ENCODE measurements around the gene MAD1L1. TPM values are rescaled to one million over a fixed set of nuclear protein-coding genes. Genes with fewer than 3 reads are reported as not detected.

Gene MAD1L1
- total and polyA plus RNA-seq, 2 of the 8 experiments (the other 6 are each of a cell fraction or from before 2014, with no cell fraction given), result 40.4 to 44.6 TPM

DNA sequence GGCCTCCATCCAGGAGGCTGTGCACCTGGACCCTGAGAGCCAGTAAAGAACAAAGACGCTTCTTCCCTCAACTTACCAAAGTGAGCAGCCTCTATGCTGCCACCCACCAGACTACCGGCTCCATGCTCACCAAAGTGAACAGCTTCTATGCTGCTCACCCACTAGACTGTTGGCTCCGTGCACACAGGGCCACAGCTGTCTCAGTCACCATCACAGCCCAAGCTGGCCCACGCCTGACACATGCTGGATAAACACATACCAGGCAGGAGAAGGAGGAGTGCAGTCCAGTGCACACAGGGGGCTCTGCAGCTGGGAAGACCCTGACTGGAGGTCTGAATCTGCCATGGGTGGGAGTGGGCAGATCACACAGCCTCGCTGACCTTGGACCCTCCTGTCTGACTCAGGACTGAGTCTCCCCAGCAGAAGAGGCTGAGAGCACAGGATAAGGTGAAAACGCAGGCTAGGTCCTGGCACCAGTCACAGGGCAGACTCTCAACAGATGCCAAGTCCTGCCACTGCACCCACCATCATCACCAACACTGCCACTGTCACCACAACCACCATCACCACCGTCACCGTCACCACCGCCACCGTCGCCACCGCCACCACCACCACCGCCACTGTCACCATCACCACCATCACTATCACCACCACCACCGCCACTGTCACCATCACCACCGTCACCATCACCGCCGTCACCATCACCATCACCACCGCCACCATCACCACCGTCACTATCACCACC lies 130.9 kb downstream of the MAD1L1 start (continued):
- TF ChIP-seq MAFK (IDR thresholded peaks at IDR 0.05; ENCODE audit: low read depth, low read length), result no peak
- no peak for TF ChIP-seq CHD1 (IDR thresholded peaks at IDR 0.05; ENCODE audit: low read depth, low read length)
- no peak for TF ChIP-seq ASH2L (IDR thresholded peaks at IDR 0.05; ENCODE audit: low read length)
- no peak for TF ChIP-seq TEAD4 (IDR thresholded peaks at IDR 0.05; ENCODE audit: low read depth, low read length)
- TF ChIP-seq, protein P1, sequence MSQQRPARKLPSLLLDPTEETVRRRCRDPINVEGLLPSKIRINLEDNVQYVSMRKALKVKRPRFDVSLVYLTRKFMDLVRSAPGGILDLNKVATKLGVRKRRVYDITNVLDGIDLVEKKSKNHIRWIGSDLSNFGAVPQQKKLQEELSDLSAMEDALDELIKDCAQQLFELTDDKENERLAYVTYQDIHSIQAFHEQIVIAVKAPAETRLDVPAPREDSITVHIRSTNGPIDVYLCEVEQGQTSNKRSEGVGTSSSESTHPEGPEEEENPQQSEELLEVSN (IDR thresholded peaks at IDR 0.05), result no peak
- TF ChIP-seq SP4 (IDR thresholded peaks at IDR 0.05; ENCODE audit: low read length), result no peak
- no peak for TF ChIP-seq JUND (IDR thresholded peaks at IDR 0.05; ENCODE audit: low read length)
- no peak for TF ChIP-seq CBX5 (IDR thresholded peaks at IDR 0.05; ENCODE audit: low read depth, low read length)
- no peak for TF ChIP-seq CHD7 (IDR thresholded peaks at IDR 0.05; ENCODE audit: insufficient replicate concordance, low read length)
